ENCODE data around the gene TRAPPC2L. TPM values are rescaled to one million over a fixed set of nuclear protein-coding genes. Genes with fewer than 3 reads are reported as not detected.
"Not testable (repeated sequence)": the region's sequence is repeated elsewhere in the genome, so short reads cannot be mapped to it uniquely, and the experiment has no call there.

The TRAPPC2L gene
- total RNA-seq, 1 donor from 2014 or later, result 41.2 TPM

DNA sequence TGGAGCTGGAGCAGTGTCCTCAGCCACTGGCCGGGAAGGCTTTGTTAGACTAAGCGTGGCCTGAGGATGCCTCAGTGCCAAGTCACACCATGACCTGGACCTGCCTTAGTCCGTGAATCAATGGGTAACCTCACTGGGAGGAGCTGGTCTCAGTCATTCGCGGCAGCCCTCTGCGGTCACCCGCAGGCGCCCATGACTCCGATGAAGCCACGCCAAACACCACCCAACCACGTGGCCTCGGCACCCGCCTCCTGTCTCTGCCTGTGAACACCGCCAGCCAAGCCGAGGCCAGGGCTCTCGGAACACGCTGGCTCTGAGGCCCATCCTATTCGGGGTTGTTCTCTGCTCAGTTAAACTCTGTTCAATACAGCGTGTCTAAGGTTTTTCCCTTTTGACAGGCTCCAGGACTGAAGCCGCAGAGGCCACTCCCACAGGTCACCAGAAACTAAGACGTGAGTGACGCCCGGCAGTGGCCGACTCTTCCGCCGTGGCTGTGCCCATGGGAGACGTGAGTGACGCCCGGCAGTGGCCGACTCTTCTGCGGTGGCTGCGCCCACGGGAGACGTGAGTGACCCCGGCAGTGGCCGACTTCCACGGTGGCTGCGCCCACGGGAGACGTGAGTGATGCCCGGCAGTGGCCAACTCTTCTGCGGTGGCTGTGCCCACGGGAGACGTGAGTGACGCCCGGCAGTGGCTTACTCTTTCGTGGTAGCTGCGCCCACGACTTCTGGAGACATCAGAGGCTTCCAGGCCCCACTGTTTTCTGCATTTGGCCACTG, 26.4 kb downstream of the TRAPPC2L start:
- ATAC-seq (no peak), DNase-seq (ENCODE audit: low spot score) (no peak)
- intact Hi-C loops (cut with DNase I), result no loop called here

DNA sequence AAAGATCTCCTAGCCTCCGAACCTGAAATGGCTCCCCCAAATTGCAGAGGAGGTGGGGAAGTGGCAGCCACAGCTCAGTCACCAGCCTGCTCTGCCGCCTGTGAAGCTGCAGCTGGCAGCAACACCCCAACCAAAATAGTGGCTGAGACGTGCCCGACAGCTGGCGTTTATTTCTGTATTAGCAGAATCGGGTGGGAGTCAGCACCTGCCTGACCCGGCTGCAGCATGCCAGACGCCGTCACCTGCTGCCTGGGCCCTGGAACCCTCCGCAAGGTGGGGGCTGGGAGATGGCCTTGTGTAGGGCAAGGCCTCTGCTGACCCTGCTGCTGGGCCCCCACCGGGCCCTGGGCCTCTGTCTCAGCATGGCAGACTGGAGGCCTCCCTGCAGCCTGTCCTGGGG, 27.0 kb downstream of the TRAPPC2L start:
- intact Hi-C loops (cut with DNase I), result no loop called here
- ATAC-seq (no peak), DNase-seq (ENCODE audit: low spot score) (no peak)

DNA sequence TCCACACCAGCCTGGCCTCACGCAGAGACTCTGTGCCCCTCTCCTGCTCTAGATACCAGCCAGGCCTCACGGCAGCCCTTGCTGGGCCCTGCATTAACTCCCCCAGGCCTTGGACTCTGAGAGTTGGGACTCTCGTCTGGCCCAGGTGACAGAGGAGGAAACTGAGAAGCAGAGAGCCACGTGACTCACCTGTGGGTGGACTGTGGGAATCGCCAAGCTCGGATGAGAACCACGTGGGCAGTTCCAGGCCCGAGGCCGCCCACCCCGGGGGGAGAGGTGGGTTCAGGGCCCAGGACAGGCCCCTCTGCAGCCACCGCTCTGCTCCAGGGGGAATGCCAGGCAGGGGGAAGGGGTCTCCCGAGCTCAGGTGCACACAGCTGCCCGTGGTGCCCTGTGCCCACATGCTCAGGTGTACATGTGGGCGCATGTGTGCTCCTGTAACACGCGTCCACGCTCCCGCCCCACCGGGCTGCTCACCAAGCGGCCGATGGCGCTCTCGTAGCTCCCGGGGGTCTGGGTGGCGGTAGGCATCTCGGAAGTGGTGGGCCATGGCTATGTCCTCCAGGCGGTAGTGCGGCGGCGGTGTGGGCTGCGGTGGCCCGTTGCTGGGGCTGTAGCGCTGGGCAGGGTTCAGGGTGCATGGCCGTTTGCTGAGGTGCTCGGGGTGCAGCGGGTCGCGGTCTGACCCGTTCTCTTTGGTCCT, 27.8 kb downstream of the TRAPPC2L start:
- ATAC-seq, result no peak
- intact Hi-C loops (cut with DNase I), result no loop called here

GRCh38 chr16:88885693-88886280, 28.9 kb downstream of the TRAPPC2L start:
- ATAC-seq, result no peak
- DNase-seq (ENCODE audit: low spot score), result no peak
- intact Hi-C loops (cut with DNase I), result no loop called here

More for the DNA sequence above, 27.8 kb downstream of the TRAPPC2L start:
- DNase-seq (ENCODE audit: low spot score), result no peak

DNA sequence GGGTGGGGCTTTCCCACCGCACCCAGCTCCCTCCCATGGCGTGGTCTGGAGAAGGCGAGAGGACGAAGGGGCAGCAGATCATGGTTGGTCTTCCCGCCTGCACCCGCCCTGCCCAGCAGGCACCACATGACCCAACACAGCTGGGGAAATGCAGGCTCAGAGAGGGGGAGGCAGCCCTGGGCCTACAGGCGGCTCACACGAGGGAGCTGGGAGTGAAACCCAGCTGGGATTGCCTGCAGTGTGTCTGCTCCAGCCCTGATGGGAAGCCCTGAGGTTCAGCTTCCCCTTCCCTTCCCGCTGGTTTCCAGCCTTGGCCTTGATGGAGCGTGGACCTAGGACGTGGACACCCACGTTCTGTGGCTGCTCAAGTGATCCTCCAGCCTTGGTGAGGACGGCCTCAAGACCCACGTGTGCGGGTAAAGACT, 29.5 kb downstream of the TRAPPC2L start:
- ATAC-seq, result peak; percentile 6
- DNase-seq (ENCODE audit: low spot score), result no peak
- intact Hi-C loops (cut with DNase I), result no loop called here

DNA sequence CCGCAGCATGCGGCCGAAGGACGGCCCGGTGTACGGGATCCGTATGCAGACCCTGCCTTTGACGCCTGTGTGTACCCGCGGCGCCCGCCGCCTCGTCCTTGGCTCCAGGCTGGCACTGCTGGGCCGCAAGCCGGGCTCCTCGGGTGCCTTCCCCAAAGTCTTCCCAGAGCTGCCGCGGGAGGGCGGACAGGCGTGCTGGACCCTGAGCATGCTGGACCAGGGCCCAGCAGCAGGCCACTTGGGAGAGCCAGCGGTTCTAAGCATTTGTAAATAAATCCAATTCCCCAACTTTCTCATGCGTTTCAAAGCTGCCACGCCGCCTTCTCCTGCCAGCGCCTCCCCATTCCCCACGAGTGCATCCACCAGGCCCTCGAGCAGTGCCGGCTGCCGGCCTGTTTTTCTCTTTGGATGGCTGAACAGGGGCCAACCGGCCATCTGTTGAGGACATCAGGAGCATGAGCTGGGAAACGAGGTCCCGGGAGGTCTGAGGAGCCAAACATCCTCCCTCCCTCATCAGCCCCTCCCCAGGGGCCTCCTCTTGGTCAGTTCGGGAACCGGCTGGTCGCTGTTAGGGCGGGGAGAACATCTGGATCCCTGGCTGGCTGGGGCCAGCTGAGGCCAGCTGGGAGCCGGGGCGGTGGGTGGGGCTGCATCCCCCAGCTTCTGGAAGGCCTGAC, 30.1 kb downstream of the TRAPPC2L start:
- DNase-seq (ENCODE audit: low spot score) (peak; percentile 73), ATAC-seq (peak; percentile 75)
- intact Hi-C loops (cut with DNase I), result no loop called here

DNA sequence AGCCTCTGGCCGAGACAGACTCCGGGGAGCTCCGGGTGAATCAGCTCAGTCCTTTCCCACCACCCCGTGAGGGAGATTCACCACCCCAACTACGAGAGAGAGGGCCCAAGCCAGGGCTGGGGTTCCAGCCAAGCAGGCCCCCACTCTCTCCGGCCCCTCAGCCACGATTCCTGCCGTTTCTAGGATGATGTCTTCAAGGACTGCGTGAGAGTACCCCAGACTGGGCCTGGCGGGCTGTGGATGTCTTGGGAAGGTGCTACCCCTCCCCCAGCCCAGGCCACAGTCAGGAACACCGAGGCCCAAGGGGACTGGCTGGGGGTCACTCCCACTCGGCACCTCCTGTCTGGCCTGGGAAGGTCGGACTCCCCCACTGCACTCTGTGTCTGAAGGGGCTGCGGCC, 31.1 kb downstream of the TRAPPC2L start:
- no peak for DNase-seq (ENCODE audit: low spot score)
- intact Hi-C loops (cut with DNase I), result no loop called here
- no peak for ATAC-seq

DNA sequence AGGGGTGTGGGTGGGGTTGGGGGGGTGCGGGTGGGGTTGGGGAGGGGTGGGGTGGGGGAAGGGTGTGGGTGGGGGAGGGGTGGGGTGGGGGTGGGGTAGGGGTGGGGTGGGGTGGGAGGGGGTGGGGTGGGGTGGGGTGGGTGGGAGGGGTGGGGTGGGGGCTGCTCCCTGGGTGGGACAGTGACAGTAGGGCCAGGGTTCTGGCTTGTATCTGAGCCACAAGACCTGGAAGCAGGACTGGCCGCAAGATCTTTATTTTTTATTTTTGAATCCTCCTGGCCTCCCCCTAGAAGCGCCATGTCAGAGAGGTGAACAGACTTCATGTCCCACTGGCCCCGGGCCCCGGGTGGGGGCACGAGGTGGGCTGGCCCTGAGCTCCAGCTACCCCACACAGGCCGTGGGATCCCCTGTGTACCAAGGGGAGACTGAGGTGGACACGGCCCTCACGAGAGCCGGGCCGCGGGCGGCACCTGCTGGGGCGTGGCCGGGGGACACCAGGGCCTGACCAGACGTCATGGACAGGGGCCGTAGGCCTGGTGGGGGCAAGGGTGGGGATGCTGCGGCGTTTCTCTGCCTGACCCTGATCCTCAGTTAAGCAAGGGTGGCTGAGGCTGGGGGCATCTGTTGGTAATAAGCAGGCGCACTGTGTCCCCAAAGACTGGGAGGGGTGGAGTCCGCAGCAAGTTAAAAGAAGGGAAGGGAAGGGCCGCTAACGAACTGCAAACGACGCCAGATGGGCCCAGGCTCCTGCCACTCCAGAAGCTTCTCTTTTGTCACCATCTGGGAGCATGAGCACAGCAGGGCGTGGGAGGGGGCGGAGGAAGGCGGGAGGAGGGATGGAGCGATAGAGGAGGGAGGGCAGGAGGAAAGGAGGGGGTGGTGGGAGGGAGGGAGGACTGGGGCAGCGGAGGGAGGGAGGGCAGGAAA, 31.8 kb downstream of the TRAPPC2L start:
- DNase-seq (ENCODE audit: low spot score), result no peak
- intact Hi-C loops (cut with DNase I), result no loop called here
- peak; percentile 28 for ATAC-seq

- ATAC-seq; intact Hi-C loops (cut with DNase I); DNase-seq (ENCODE audit: low spot score): not testable (repeated sequence)
These were observed 32.9 kb downstream of the TRAPPC2L start for GRCh38 chr16:88889702-88890352.

- intact Hi-C loops (cut with DNase I), result no loop called here
- ATAC-seq (no peak), DNase-seq (ENCODE audit: low spot score) (no peak)
These were observed 34.2 kb downstream of the TRAPPC2L start for GRCh38 chr16:88891083-88891482.

DNA sequence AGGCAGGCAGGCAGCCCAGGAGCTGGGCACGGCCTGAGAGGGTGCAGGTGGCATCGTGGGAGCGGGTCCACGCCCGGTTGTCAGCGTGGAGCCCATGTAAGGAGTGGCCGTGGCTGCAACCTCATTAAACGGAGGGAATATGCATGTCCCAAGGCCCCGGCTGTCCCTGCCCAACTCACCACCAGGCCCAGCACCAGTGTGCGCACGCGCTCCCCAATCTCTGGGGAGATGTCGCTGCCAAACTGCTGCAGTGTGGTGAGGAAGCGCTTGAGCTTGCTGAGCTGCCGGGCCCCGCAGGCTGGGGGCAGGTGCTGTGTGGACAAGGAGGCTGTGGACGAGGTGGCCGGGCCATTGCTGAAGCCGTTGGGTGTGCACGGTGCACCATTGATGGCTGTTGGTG, 35.1 kb downstream of the TRAPPC2L start:
- ATAC-seq, result no peak
- DNase-seq (ENCODE audit: low spot score), result no peak
- intact Hi-C loops (cut with DNase I), result no loop called here

DNA sequence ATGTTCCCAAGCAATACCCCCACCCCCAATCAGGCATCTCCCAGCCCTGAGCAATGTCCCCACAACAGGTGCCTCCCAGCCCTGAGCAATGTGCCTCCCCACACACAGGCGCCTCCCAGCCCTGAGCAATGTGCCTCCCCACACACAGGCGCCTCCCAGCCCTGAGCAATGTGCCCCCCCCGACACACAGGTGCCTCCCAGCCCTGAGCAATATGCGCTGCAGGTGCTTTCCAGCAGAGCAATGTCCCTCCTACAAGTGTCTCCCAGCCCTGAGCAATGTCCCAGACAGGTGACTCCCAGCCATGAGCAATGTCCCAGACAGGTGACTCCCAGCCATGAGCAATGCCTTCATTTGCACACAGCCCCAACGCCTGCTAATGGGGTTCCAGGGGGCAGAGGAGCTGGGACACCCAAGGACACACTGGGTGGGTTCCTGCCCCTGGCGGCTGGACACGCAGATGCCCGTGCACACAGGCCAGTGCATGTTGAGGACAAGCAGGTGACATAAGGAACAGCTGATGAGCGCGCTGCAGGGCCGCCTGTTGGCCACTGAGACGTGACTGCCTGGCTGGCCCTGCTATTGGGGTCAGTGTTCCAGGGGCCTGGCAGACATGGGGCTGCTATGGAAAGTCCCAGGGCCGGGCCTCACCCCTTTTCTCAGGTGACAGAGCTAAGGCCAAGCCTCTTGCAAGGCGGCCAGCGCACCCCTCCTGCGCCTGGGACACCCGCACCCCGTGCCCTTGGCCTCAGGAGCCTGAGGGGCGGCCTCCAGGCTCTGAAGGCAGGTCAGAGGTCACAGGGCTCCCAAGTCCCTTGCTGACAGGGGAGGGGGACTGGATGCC, 36.4 kb downstream of the TRAPPC2L start:
- intact Hi-C loops (cut with DNase I), result no loop called here

DNA sequence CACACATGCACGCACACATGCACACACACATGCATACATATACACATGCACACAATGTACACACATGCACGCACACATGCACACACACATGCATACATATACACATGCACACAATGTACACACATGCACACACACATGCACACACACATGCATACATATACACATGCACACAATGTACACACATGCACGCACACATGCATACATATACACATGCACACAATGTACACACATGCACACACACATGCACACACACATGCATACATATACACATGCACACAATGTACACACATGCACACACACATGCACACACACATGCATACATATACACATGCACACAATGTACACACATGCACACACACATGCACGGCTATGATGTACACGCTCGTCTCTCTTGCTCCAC, 37.3 kb downstream of the TRAPPC2L start:
- ATAC-seq; DNase-seq (ENCODE audit: low spot score); intact Hi-C loops (cut with DNase I): not testable (repeated sequence)

More for the DNA sequence above, 36.4 kb downstream of the TRAPPC2L start:
- ATAC-seq (no peak), DNase-seq (ENCODE audit: low spot score) (no peak)

DNA sequence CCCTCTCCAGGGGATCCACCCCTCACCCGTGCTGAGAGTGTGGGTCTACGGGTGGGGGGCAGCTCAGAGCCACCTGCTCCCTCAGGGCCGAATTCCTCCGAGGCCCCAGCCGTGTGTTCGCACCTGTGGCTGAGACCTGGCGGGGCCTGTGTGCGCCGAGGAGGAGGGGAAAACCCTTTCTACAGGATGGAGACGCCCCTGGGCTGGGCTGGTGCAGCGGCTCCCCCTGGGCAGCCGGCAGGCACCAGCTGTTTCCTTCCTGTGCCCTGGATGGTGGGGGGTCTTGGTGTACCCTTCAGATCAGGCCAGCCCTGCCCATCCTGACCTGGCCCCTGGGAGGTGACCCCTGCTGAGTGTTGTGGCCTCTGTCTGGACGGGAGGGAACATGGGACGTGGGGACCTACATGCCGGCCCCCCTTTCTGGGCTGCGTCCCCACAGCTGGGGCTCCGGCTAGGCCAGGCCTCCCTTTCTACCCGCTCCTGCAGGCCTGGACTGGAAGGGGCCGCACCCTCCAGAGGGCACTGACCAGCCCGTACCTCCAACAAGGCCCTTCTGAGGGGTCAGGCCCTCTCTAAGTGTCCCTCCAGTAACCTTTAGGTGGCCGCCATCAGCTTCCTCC, 37.9 kb downstream of the TRAPPC2L start:
- intact Hi-C loops (cut with DNase I), result no loop called here
- ATAC-seq (no peak), DNase-seq (ENCODE audit: low spot score) (no peak)

- no peak for ATAC-seq
- intact Hi-C loops (cut with DNase I), result no loop called here
- DNase-seq (ENCODE audit: low spot score), result no peak
These were observed 38.4 kb downstream of the TRAPPC2L start for GRCh38 chr16:88895335-88895734.

DNA sequence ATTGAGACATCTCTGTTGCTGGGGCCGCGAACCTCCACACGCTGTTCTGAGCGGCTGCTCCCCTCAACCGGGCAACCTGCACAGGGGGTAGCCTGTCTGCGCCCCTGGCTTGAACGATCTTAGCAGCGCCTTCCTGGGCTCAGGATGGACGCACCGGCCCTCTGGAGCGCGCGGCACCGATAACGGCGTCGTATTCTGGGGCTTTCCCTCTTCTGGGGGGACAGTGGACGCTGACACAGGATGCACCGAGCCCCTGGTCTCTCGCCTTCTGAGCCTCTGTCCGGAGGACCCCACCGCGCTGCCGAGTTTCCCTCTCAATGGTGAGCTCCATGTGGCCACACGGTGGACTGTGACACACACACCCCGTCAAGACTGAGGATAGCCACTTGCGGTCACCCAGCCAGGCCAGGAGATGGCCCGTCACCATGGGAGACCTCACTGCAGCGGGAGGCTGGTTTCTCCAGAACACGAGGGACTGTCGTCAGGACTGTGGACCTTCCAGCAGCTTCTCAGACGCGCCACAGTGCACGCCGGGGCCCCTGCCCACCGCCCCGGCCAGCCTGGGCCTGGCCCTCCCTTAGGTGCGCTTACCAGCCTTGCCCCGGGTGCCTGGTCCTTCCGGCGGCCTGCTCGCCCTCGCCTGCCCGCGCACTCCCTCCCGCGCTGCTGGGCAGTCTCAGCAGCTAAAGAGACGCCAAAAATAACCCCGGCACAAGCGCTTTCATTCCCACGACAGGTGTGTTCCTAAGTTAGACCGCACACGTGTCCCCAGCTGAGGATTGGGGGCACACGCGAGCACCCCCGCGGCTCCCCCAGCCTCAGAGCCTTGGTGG, 39.5 kb downstream of the TRAPPC2L start:
- intact Hi-C loops (cut with DNase I), result no loop called here
- ATAC-seq (no peak), DNase-seq (ENCODE audit: low spot score) (no peak)
